ENCODE results near the gene POLE.

POLE gene, protein sequence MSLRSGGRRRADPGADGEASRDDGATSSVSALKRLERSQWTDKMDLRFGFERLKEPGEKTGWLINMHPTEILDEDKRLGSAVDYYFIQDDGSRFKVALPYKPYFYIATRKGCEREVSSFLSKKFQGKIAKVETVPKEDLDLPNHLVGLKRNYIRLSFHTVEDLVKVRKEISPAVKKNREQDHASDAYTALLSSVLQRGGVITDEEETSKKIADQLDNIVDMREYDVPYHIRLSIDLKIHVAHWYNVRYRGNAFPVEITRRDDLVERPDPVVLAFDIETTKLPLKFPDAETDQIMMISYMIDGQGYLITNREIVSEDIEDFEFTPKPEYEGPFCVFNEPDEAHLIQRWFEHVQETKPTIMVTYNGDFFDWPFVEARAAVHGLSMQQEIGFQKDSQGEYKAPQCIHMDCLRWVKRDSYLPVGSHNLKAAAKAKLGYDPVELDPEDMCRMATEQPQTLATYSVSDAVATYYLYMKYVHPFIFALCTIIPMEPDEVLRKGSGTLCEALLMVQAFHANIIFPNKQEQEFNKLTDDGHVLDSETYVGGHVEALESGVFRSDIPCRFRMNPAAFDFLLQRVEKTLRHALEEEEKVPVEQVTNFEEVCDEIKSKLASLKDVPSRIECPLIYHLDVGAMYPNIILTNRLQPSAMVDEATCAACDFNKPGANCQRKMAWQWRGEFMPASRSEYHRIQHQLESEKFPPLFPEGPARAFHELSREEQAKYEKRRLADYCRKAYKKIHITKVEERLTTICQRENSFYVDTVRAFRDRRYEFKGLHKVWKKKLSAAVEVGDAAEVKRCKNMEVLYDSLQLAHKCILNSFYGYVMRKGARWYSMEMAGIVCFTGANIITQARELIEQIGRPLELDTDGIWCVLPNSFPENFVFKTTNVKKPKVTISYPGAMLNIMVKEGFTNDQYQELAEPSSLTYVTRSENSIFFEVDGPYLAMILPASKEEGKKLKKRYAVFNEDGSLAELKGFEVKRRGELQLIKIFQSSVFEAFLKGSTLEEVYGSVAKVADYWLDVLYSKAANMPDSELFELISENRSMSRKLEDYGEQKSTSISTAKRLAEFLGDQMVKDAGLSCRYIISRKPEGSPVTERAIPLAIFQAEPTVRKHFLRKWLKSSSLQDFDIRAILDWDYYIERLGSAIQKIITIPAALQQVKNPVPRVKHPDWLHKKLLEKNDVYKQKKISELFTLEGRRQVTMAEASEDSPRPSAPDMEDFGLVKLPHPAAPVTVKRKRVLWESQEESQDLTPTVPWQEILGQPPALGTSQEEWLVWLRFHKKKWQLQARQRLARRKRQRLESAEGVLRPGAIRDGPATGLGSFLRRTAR (N-terminal part only)
- 73.7 to 102 (median 79.8) reads per million in 3 donors for total RNA-seq

GRCh38 chr12:132687211-132688164 lies at the start of gene POLE, which contains the start of gene PXMP2:
Gene POLE, minus strand, starts transcription at chr12:132687342. Its CDS starts 27 bp downstream, at chr12:132687315.
Gene PXMP2, plus strand, starts transcription at chr12:132687587. Its CDS starts 84 bp downstream, at chr12:132687671.
- no peaks in the 10 kb centered on the region for H3K36me3 ChIP-seq (ENCODE audit: control insufficient read depth, insufficient read depth, low read length)
- peak; percentile 84 to 88 (median 87) for DNase-seq
- H3K27ac ChIP-seq (ENCODE audit: insufficient read depth, low read length, poor library complexity, severe bottlenecking) = peak within 1 kb of the TSS; percentile 25
- H3K9me3 ChIP-seq (ENCODE audit: control insufficient read depth, low read length) = no peaks in the 10 kb centered on the region
- peak within 1 kb of the TSS; percentile 59 for H3K4me3 ChIP-seq (ENCODE audit: insufficient read depth, low read depth, low read length, poor library complexity, severe bottlenecking)
- peaks cover 7% of the 10 kb centered on the region for H3K4me1 ChIP-seq (ENCODE audit: control insufficient read depth, insufficient read depth, low read length, poor library complexity, severe bottlenecking)
- H3K27me3 ChIP-seq (replicated peaks; ENCODE audit: control insufficient read depth, insufficient read depth, low read length, poor library complexity, severe bottlenecking) = no peaks in the 10 kb centered on the region

DNA sequence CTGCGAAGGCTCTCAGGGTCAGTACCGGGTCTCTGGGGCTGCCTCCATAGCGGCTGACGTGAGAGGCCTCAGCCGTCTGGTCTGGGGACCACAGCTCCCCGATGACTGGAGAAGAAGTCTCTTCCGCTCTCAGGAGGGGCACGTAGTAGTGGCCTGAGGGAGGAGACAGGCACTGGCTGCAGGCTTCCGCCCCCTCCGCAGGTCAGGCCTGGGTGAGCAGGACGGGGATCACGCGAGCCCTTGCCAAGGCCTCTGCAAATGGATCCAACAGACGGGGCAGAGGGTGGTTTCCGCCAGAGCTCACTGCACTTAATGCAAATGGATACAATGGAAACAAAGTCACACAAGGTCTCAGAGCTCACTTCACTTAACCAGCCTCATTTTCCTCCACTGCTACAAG lies 49.8 kb upstream of the POLE start:
- H3K4me1 ChIP-seq (ENCODE audit: control insufficient read depth, insufficient read depth, low read length, poor library complexity, severe bottlenecking) = no peaks in the 10 kb centered on the region
- DNase-seq = no peak
- no peak overlapping the region for H3K27ac ChIP-seq (ENCODE audit: insufficient read depth, low read length, poor library complexity, severe bottlenecking)
- peaks cover 78% of the 10 kb centered on the region for H3K36me3 ChIP-seq (ENCODE audit: control insufficient read depth, insufficient read depth, low read length)
- no peak overlapping the region for H3K4me3 ChIP-seq (ENCODE audit: insufficient read depth, low read depth, low read length, poor library complexity, severe bottlenecking)
- no peaks in the 10 kb centered on the region for H3K9me3 ChIP-seq (ENCODE audit: control insufficient read depth, low read length)
- H3K27me3 ChIP-seq (replicated peaks; ENCODE audit: control insufficient read depth, insufficient read depth, low read length, poor library complexity, severe bottlenecking) = no peaks in the 10 kb centered on the region

GRCh38 chr12:132736378-132736777 lies 49.2 kb upstream of the POLE start:
- peaks cover 77% of the 10 kb centered on the region for H3K36me3 ChIP-seq (ENCODE audit: control insufficient read depth, insufficient read depth, low read length)
- H3K9me3 ChIP-seq (ENCODE audit: control insufficient read depth, low read length) = no peaks in the 10 kb centered on the region
- no peaks in the 10 kb centered on the region for H3K4me1 ChIP-seq (ENCODE audit: control insufficient read depth, insufficient read depth, low read length, poor library complexity, severe bottlenecking)
- no peak overlapping the region for H3K27ac ChIP-seq (ENCODE audit: insufficient read depth, low read length, poor library complexity, severe bottlenecking)
- H3K4me3 ChIP-seq (ENCODE audit: insufficient read depth, low read depth, low read length, poor library complexity, severe bottlenecking) = no peak overlapping the region
- no peaks in the 10 kb centered on the region for H3K27me3 ChIP-seq (replicated peaks; ENCODE audit: control insufficient read depth, insufficient read depth, low read length, poor library complexity, severe bottlenecking)
- no peak for DNase-seq

- no peaks in the 10 kb centered on the region for H3K4me1 ChIP-seq (ENCODE audit: control insufficient read depth, insufficient read depth, low read length, poor library complexity, severe bottlenecking)
- peaks cover 70% of the 10 kb centered on the region for H3K36me3 ChIP-seq (ENCODE audit: control insufficient read depth, insufficient read depth, low read length)
- H3K4me3 ChIP-seq (ENCODE audit: insufficient read depth, low read depth, low read length, poor library complexity, severe bottlenecking) = no peak overlapping the region
- H3K27ac ChIP-seq (ENCODE audit: insufficient read depth, low read length, poor library complexity, severe bottlenecking) = no peak overlapping the region
- no peak for DNase-seq
- no peaks in the 10 kb centered on the region for H3K27me3 ChIP-seq (replicated peaks; ENCODE audit: control insufficient read depth, insufficient read depth, low read length, poor library complexity, severe bottlenecking)
- H3K9me3 ChIP-seq (ENCODE audit: control insufficient read depth, low read length) = no peaks in the 10 kb centered on the region
These were observed 48.4 kb upstream of the POLE start for GRCh38 chr12:132735496-132735895.

GRCh38 chr12:132734206-132734605 lies 47.1 kb upstream of the POLE start:
- Histone ChIP-seq H3K9me3 (ENCODE audit: control insufficient read depth, low read length) (no peaks in the 10 kb centered on the region), H3K27me3 (replicated peaks; ENCODE audit: control insufficient read depth, insufficient read depth, low read length, poor library complexity, severe bottlenecking) (no peaks in the 10 kb centered on the region), H3K36me3 (ENCODE audit: control insufficient read depth, insufficient read depth, low read length) (peaks cover 57% of the 10 kb centered on the region), H3K4me3 (ENCODE audit: insufficient read depth, low read depth, low read length, poor library complexity, severe bottlenecking) (no peak overlapping the region), H3K4me1 (ENCODE audit: control insufficient read depth, insufficient read depth, low read length, poor library complexity, severe bottlenecking) (no peaks in the 10 kb centered on the region), H3K27ac (ENCODE audit: insufficient read depth, low read length, poor library complexity, severe bottlenecking) (no peak overlapping the region)
- DNase-seq = no peak

DNA sequence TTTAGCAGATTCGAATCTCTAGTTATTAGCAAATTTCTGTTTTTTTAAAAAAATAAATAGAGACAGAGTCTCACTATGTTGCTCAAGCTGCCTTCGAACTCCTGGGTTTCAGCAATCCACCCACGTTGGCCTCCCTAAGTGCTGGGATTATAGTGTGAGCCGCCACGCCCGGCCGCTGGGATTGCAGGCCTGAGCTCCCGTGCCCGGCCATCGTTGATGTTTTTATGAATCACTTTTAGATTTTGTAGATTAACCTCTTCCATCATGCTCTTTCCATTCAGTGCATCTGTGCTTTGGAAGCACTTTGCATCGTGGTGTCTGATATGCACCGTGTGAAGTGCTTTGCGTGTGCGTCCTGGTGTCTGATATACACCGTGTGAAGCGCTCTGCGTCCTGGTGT lies 44.4 kb upstream of the POLE start:
- Histone ChIP-seq H3K4me3 (ENCODE audit: insufficient read depth, low read depth, low read length, poor library complexity, severe bottlenecking) (no peak overlapping the region), H3K4me1 (ENCODE audit: control insufficient read depth, insufficient read depth, low read length, poor library complexity, severe bottlenecking) (no peaks in the 10 kb centered on the region), H3K9me3 (ENCODE audit: control insufficient read depth, low read length) (no peaks in the 10 kb centered on the region), H3K27me3 (replicated peaks; ENCODE audit: control insufficient read depth, insufficient read depth, low read length, poor library complexity, severe bottlenecking) (no peaks in the 10 kb centered on the region), H3K36me3 (ENCODE audit: control insufficient read depth, insufficient read depth, low read length) (peaks cover 64% of the 10 kb centered on the region), H3K27ac (ENCODE audit: insufficient read depth, low read length, poor library complexity, severe bottlenecking) (no peak overlapping the region)
- DNase-seq = no peak

DNA sequence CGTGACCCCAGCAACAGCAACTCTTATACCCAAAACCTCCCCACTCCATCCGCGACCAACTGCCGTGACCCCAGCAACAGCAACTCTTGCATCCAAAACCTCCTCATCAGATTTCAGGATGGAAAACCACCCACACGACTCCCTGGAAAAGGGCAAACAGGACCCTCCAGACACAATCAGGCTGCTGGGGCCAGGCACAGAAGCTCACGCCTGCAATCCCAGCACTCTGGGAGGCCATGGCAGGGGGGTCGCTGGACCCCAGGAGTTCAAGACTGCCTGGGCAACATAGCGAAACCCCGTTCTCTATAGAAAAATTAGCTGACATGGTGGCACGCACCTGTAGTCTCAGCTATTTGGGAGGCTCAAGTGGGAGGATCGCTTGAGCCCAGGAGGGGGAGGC lies 43.2 kb upstream of the POLE start:
- Histone ChIP-seq H3K27me3 (replicated peaks; ENCODE audit: control insufficient read depth, insufficient read depth, low read length, poor library complexity, severe bottlenecking) (no peaks in the 10 kb centered on the region), H3K4me1 (ENCODE audit: control insufficient read depth, insufficient read depth, low read length, poor library complexity, severe bottlenecking) (no peaks in the 10 kb centered on the region), H3K27ac (ENCODE audit: insufficient read depth, low read length, poor library complexity, severe bottlenecking) (no peak overlapping the region), H3K9me3 (ENCODE audit: control insufficient read depth, low read length) (no peaks in the 10 kb centered on the region), H3K36me3 (ENCODE audit: control insufficient read depth, insufficient read depth, low read length) (peaks cover 64% of the 10 kb centered on the region), H3K4me3 (ENCODE audit: insufficient read depth, low read depth, low read length, poor library complexity, severe bottlenecking) (no peak overlapping the region)
- DNase-seq = no peak

GRCh38 chr12:132729541-132730320 lies 42.6 kb upstream of the POLE start:
- H3K27ac ChIP-seq (ENCODE audit: insufficient read depth, low read length, poor library complexity, severe bottlenecking) = no peak overlapping the region
- no peak for DNase-seq
- peaks cover 61% of the 10 kb centered on the region for H3K36me3 ChIP-seq (ENCODE audit: control insufficient read depth, insufficient read depth, low read length)
- no peak overlapping the region for H3K4me3 ChIP-seq (ENCODE audit: insufficient read depth, low read depth, low read length, poor library complexity, severe bottlenecking)
- no peaks in the 10 kb centered on the region for H3K27me3 ChIP-seq (replicated peaks; ENCODE audit: control insufficient read depth, insufficient read depth, low read length, poor library complexity, severe bottlenecking)
- H3K9me3 ChIP-seq (ENCODE audit: control insufficient read depth, low read length) = no peaks in the 10 kb centered on the region
- no peaks in the 10 kb centered on the region for H3K4me1 ChIP-seq (ENCODE audit: control insufficient read depth, insufficient read depth, low read length, poor library complexity, severe bottlenecking)
